NCI-H128 (cell line): ENCODE results near the gene RBFOX1.
"Not testable (repeated sequence)": the region's sequence is repeated elsewhere in the genome, so short reads cannot be mapped to it uniquely, and the experiment has no call there.

Experiments used
- DNase-seq: peaks from one replicate; lab custom pipeline; 2025; ENCODE audit not compliant: unreplicated experiment; lab: John Stamatoyannopoulos, UW

Gene RBFOX1

GRCh38 chr16:7452090-7452489, 119.4 kb downstream of the RBFOX1 start:
- DNase-seq, result no peak

- DNase-seq, result no peak
These were observed 123.6 kb downstream of the RBFOX1 start for GRCh38 chr16:7456211-7456610.

GRCh38 chr16:7458144-7458543, 125.5 kb downstream of the RBFOX1 start:
- DNase-seq, result no peak

GRCh38 chr16:7470344-7470743, 137.7 kb downstream of the RBFOX1 start:
- no peak for DNase-seq

- DNase-seq, result no peak
These were observed 138.6 kb downstream of the RBFOX1 start for GRCh38 chr16:7471268-7471667.

GRCh38 chr16:7482032-7482431, 149.4 kb downstream of the RBFOX1 start:
- DNase-seq, result no peak

- DNase-seq, result no peak
These were observed 150.1 kb downstream of the RBFOX1 start for GRCh38 chr16:7482596-7483290.

GRCh38 chr16:7487574-7488323, 155.1 kb downstream of the RBFOX1 start:
- DNase-seq, result no peak

GRCh38 chr16:7492122-7492521, 159.5 kb downstream of the RBFOX1 start:
- DNase-seq, result no peak

- DNase-seq, result no peak
These were observed 160.5 kb downstream of the RBFOX1 start for GRCh38 chr16:7493133-7493532.

- no peak for DNase-seq
These were observed 165.0 kb downstream of the RBFOX1 start for GRCh38 chr16:7497691-7498090.

- DNase-seq, result no peak
These were observed 169.2 kb downstream of the RBFOX1 start for GRCh38 chr16:7501868-7502267.

GRCh38 chr16:7502591-7503157, 170.0 kb downstream of the RBFOX1 start:
- DNase-seq, result not testable (repeated sequence)

GRCh38 chr16:7503666-7504065, 171.0 kb downstream of the RBFOX1 start:
- DNase-seq, result no peak

GRCh38 chr16:7504844-7505243, 172.2 kb downstream of the RBFOX1 start:
- DNase-seq, result no peak

GRCh38 chr16:7505495-7505894, 172.8 kb downstream of the RBFOX1 start:
- DNase-seq, result no peak

- no peak for DNase-seq
These were observed 173.7 kb downstream of the RBFOX1 start for GRCh38 chr16:7506363-7506762.

- no peak for DNase-seq
These were observed 176.0 kb downstream of the RBFOX1 start for GRCh38 chr16:7508656-7509055.

GRCh38 chr16:7509963-7510601, 177.4 kb downstream of the RBFOX1 start:
- no peak for DNase-seq

- DNase-seq, result no peak
These were observed 179.1 kb downstream of the RBFOX1 start for GRCh38 chr16:7511549-7512260.

- DNase-seq, result no peak
These were observed 179.9 kb downstream of the RBFOX1 start for GRCh38 chr16:7512503-7512902.
